MM.1S (cell line): Measurements from ENCODE around the gene SMURF1.
"Not testable (repeated sequence)": the region's sequence is repeated elsewhere in the genome, so short reads cannot be mapped to it uniquely, and the experiment has no call there.

Experiments used
- CTCF ChIP-seq: fragments of 300-600 bp; sonication (generic); IDR thresholded peaks from 2 replicates; pipeline ENCODE4 v1.5.1; 2016; ENCODE audit warnings: antibody characterized with exemption, low read length, mixed read lengths
- EZH2 ChIP-seq: fragments of 300-600 bp; sonication (generic); optimal IDR thresholded peaks from 2 replicates; pipeline ENCODE3; 2017; ENCODE audit warnings: low read depth, mild to moderate bottlenecking, antibody characterized with exemption, low read length, mixed read lengths
- EZH2phosphoT487 ChIP-seq: fragments of 300-600 bp; sonication (generic); IDR thresholded peaks from 2 replicates; pipeline ENCODE4 v1.6.1; 2018; ENCODE audit warnings: antibody characterized with exemption, low read length

GRCh38 chr7:99163669-99164068, 19.8 kb upstream of the SMURF1 start:
- not testable (repeated sequence) for TF ChIP-seq CTCF, EZH2, EZH2phosphoT487
